Measurements from ENCODE around the gene TSHZ2. TPM values are rescaled to one million over a fixed set of nuclear protein-coding genes. Genes with fewer than 3 reads are reported as not detected.

Gene TSHZ2
- total RNA-seq, 1 donor from 2014 or later, result 0.27 TPM

DNA sequence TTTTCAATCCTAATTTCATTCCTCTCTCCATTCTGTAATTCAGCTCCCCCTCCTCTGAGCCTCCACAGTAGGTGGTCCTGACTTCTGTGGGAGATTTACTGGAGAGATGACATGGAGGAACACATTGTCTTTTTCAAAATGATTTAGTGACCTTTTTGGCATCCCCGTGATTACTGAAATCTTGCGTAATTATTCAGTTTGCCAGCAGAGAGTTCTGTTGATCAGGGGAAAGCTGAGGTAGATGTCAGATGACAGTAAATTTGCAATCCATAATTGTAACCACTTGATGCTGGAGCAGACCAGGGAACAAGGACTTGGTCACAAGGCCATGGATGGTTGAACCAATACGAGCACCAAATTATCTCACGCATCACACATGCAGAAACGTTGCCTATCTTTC lies 302.2 kb downstream of the TSHZ2 start:
- DNase-seq (ENCODE audit: low read depth), result no peak

GRCh38 chr20:53274807-53275206 lies 302.6 kb downstream of the TSHZ2 start:
- no peak for DNase-seq (ENCODE audit: low read depth)

DNA sequence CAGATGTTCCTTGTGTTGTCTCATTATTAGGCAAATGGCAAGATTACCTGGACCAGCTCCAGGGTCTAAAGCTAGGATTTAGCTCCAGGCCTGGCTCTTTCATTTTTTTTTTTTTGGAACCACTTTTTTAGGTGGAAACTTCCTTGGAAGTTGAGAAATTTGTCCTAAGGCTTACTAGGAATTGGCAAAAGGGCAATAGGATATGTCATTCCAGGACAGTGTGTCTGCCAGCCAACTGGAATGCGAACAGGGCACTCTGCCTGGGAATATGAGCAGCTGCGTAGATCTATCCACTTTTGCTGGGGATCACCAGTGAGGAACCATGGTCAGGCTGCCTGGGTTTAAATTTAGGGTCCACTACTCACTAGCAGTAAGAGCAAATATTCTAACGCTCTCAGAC lies 304.0 kb downstream of the TSHZ2 start:
- peak; percentile 42 for DNase-seq (ENCODE audit: low read depth)

DNA sequence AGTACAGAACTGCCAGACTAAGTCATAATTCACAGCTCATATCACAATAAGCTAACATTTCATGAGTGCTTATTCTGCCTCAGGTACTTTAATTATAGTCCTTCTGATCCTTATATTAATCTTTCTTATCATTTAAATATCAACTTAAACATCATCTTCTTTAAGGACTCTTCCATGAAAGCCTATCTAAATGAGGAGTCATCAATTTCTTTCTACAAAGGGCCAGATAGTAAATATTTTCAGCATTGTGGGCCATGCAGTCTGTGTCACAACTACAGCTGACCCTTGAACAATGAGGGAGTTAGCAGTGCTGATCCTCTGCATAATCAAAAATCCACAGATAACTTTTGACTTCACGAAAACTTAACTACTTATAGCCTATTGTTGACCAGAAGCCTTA lies 306.4 kb downstream of the TSHZ2 start:
- no peak for DNase-seq (ENCODE audit: low read depth)

DNA sequence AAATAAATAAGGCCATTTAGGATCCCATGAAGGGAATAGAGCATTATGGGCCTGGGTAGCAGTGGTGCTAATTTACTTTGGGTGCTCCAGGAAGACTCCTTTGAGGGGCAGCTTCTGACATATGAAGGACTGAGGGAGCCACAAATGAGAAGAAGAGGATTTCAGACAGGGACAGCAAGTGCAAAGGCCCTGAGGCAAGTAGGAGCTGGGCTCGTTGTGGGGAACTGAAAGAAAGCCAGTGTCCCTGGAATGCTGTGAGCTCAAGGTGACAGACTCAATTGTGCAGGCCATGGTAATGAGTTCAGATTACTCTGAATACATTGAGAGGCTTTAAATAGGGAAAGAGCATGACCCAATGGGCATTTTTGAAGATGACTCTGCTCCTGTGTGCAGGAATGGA lies 307.6 kb downstream of the TSHZ2 start:
- no peak for DNase-seq (ENCODE audit: low read depth)

DNA sequence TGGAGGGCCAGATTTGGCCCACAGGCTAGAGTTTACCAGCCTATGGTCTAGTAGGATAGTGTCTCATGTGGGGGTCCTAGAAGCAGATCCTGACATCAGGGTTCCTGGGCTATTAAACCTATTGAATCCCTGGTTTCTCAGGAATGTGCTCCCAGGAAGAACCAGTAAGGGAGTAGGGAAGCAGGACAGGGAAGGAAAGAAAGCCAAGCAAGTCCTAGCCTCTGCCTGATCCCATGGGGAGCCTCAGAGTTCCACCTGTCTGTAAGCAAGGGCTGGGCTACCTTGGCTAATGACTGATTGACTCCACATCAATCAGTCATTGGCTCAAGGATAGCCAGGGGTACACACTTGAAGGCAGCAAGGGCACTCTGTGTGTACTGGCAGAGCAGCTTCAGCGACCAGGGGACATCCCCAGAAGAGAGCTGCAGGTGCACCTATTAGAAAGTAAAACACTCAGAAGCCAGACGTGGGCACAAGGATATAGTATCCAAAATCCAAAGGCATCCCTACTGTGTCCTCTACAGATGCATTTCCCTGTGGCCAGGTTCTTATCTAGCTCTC lies 309.5 kb downstream of the TSHZ2 start:
- no peak for DNase-seq (ENCODE audit: low read depth)

DNA sequence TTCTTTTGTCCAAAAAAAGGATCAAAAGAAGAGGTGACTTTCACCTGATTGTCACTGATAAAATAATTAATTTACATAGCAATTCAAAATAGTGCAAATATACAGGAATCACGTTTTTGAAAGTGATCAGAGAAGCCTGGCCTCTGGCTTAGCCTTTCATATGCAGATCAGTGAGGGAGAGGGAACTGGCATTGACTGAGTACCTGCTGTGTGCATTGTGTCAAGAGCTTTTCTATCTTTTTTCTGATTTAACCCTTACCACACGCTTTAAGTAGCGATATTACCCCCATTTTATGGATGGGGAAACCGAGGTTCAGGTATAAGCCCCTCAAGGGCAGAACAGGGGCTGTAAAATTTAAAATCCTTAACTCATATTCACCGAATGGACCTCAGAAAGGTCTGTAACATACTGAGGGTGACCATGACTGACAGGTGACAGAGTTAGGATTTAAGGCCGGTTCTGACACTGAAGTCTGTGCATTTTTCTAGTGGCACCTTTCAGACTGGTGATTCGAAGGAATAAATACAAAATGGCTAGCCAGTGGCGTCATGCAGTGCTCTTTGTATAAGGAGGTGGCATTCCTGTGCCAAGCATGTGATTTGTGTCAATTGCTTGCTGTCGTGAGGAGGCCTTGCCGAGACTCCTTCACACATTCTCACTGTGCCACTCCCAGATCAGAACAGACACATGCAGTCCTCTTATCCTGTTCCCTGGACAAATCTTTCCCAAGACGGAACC lies 310.2 kb downstream of the TSHZ2 start:
- no peak for DNase-seq (ENCODE audit: low read depth)

DNA sequence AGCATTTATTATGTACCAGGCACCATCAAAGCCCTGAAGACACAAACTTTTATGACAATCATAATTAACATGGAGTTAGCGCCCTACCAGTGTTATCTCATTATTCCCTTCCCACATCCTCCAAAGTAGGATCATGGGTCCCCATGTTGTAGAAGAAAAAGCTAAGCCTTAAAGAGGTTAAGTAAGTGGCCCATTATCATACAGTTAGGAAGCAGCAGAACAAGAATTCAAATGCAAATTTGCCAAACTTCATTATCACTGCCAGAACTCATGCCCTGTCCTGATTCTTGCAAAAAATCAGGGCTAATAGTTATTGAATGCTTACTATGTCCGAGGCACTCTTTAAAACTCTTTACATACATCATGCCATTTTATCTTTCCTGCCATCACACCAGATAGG lies 310.9 kb downstream of the TSHZ2 start:
- no peak for DNase-seq (ENCODE audit: low read depth)

GRCh38 chr20:53283597-53283996 lies 311.4 kb downstream of the TSHZ2 start:
- DNase-seq (ENCODE audit: low read depth), result no peak

GRCh38 chr20:53284256-53284655 lies 312.1 kb downstream of the TSHZ2 start:
- DNase-seq (ENCODE audit: low read depth), result no peak

GRCh38 chr20:53284696-53285095 lies 312.5 kb downstream of the TSHZ2 start:
- DNase-seq (ENCODE audit: low read depth), result no peak

- peak; percentile 23 for DNase-seq (ENCODE audit: low read depth)
These were observed 315.3 kb downstream of the TSHZ2 start for GRCh38 chr20:53287357-53288042.

DNA sequence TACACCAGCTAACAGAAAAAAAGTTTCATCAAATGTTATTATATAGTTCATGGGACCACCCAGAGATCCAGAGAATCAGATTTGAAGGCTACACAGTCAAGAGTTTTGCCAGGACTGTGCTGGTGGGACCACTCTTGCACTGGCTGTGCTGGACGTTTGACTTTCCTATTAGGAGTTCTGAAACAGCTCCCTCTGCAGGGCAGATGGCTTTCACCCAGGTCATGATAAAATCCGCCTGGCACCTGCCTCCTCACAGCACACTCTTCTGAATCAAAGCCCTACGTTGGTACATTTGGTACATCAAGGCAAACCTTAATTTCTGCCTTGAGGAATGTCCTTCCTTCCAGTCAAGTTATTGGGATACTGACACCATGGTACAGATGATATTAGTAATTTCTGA lies 319.4 kb downstream of the TSHZ2 start:
- no peak for DNase-seq (ENCODE audit: low read depth)

- DNase-seq (ENCODE audit: low read depth), result no peak
These were observed 320.2 kb downstream of the TSHZ2 start for GRCh38 chr20:53292347-53292746.

- no peak for DNase-seq (ENCODE audit: low read depth)
These were observed 322.6 kb downstream of the TSHZ2 start for GRCh38 chr20:53294804-53295203.

DNA sequence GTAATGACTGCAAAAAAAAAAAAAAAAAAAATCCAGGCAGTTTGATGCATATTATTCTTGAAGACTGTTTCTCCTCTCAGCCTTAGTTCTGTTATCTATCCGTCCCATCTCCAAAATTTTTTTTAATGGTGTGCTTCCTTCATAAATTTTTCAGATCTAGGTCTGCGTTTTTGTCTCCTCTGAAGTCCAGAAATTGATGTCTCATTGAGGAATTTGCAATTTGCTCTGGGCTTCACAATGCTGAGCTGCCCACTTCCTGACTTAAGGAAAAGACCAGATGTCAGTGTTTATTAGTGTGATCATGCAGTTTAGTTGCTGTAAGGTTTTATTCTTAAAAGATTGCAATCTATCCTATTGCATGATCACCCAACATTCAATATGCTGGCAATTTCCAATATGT lies 323.9 kb downstream of the TSHZ2 start:
- no peak for DNase-seq (ENCODE audit: low read depth)

DNA sequence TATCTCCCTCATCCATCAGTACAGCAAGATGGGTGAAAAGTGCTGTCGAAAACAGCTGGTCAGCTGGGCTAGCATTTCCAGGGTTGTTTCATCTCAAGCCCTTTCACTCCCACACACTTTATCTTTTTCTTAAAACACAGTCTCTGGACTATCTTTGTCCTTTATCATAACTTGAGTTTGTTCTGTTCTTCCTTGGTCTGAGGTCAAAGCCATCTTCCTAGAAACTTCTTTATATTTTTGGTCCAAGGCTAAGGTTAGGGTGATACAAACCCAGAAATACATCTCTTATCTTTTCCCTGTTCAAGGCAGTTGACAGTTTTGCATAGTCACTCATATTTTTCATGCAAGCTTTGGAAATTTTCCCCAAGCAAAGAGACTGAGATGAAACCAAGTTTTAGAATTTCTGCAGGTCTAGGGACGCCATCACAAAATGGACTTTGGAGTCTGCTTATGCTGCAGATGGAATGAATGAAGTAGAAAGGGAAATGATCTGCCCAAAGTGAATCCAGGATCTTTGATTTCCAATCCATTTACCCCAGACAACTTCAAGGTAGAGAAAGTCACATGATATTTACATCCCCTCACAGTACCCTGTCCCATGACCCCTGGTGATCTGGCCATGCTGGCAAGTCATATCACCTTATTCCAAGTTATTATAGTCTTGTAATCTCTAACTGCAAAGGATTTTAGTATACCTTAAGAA lies 324.4 kb downstream of the TSHZ2 start:
- no peak for DNase-seq (ENCODE audit: low read depth)

DNA sequence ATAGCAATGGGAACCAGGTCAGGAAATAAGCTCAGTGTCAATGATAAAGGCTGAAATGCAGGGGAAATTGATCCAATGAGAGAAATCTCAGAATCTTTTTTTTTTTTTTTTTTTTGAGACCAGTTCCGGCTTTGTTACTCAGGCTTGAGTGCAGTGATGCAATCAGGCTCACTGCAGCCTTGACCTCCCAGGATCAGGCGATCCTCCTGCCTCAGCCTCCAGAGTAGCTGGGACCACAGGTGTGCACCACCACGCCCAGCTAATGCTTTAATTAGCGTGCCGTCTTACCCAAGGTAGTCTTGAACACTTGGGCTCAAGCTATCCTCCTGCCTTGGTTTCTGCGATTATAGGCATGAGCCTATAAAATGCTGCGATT lies 325.0 kb downstream of the TSHZ2 start:
- DNase-seq (ENCODE audit: low read depth), result no peak

- DNase-seq (ENCODE audit: low read depth), result no peak
These were observed 326.1 kb downstream of the TSHZ2 start for GRCh38 chr20:53298260-53298659.

- DNase-seq (ENCODE audit: low read depth), result no peak
These were observed 326.8 kb downstream of the TSHZ2 start for GRCh38 chr20:53298911-53299310.

GRCh38 chr20:53299831-53300230 lies 327.7 kb downstream of the TSHZ2 start:
- no peak for DNase-seq (ENCODE audit: low read depth)

- no peak for DNase-seq (ENCODE audit: low read depth)
These were observed 329.7 kb downstream of the TSHZ2 start for GRCh38 chr20:53301869-53302268.
